GM18951 (cell line): ENCODE measurements around the gene TP53I13.

Source experiments
- POLR2A ChIP-seq: IDR thresholded peaks from 4 replicates; pipeline ENCODE4 v1.6.1; 2011; ENCODE audit warnings: mild to moderate bottlenecking; ENCODE audit not compliant: insufficient read length, insufficient read depth; ENCODE audit errors: extremely low read depth
- in situ Hi-C: fragments of 300-500 bp; cut with MboI; formaldehyde crosslinking; loops from one replicate; pipeline ENCODE4 v1.12.0; 2022; ENCODE audit warnings: low sequenced_read_pairs, mixed read lengths, inconsistent platforms; ENCODE audit not compliant: unreplicated experiment

The TP53I13 gene

GRCh38 chr17:29588562-29589411 lies 20.3 kb downstream of the TP53I13 start:
- in situ Hi-C loops = no loop called here
- TF ChIP-seq POLR2A = no peak

- TF ChIP-seq POLR2A = peak; percentile 73
- in situ Hi-C loops = no loop called here
Observed at GRCh38 chr17:29589524-29590410, 21.3 kb downstream of the TP53I13 start, which contains the start of gene GIT1. Gene GIT1, minus strand, starts transcription at chr17:29589648. Its CDS starts 270 bp downstream, at chr17:29589378.

- no peak for TF ChIP-seq POLR2A
- in situ Hi-C loops = no loop called here
Observed at GRCh38 chr17:29590411-29591145, 22.1 kb downstream of the TP53I13 start.

DNA sequence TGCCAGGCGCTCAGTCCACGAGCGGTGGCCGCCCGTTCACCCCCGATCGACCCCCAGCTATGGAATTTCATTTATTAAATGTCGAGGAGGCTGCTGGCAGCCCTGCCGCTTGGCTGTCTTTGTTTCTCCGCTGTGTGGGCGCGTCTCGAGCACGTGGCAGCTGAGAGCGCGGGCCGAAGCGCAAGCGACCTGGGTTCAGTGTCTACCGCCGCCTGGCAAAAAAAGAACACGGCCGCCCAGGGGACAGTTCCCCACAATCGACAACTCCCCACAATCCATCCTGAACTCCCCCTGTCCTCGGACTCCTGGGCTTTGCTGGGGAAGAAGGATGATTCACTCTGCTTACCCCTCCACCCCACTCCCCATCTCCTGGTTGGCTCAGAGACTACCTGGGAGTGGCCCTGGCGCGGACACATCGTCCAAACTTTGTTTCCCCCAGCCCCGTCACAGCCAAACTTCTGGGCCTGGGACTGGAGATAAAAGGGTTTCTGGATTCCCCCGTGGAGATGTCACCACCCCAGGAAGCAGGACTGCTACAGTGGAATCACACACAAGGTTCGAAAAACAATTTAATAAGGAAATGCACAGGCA lies 22.7 kb downstream of the TP53I13 start:
- in situ Hi-C loops = no loop called here
- peak; percentile 8 for TF ChIP-seq POLR2A

DNA sequence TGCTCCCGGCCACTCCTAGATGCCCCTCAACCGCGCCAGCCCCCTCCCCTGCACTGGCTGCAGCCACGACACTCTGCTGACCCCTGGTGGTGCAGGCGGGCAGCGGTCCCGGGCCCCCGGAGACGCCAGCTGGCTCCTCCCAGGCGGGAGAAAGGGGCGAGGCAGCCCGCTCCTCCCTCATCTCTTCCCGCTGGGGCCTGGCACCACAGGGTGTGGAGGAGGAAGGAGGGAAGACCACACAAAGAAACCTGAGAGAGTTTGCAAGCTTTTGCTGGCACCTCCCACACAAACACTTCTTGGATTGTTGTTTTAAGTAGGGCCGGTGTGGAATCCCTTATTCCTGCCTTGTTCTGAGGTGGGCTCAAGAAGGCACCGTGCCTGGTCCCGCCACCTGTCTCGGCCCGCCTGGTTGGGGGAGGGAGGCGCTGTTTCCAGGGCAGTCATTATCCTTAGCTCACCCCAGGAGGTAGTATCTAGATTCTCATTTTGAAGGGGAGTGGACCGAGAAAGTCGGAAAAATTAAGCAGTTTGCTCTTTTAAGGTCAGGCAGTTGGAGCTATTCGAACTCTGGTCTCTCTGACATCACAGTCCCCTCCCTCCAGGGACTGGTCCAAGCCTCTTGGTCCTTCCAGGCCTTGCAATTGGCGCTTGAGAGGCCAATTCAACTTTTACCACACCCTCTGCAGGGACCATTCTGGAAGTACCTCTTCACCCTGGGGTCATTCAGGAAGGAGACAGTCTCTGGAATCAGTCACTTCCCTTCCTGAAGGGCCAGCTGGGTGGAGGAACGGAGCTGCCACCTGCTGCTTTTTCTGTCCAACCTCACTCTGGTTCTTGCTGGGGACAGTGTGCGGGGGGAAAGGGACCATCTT lies 23.5 kb downstream of the TP53I13 start:
- TF ChIP-seq POLR2A = no peak
- in situ Hi-C loops = no loop called here

- in situ Hi-C loops = no loop called here
- no peak for TF ChIP-seq POLR2A
Observed at GRCh38 chr17:29592850-29593551, 24.5 kb downstream of the TP53I13 start, which contains the start of gene ANKRD13B. Gene ANKRD13B, plus strand, starts transcription at chr17:29593132. Its CDS starts 490 bp downstream, at chr17:29593622.

DNA sequence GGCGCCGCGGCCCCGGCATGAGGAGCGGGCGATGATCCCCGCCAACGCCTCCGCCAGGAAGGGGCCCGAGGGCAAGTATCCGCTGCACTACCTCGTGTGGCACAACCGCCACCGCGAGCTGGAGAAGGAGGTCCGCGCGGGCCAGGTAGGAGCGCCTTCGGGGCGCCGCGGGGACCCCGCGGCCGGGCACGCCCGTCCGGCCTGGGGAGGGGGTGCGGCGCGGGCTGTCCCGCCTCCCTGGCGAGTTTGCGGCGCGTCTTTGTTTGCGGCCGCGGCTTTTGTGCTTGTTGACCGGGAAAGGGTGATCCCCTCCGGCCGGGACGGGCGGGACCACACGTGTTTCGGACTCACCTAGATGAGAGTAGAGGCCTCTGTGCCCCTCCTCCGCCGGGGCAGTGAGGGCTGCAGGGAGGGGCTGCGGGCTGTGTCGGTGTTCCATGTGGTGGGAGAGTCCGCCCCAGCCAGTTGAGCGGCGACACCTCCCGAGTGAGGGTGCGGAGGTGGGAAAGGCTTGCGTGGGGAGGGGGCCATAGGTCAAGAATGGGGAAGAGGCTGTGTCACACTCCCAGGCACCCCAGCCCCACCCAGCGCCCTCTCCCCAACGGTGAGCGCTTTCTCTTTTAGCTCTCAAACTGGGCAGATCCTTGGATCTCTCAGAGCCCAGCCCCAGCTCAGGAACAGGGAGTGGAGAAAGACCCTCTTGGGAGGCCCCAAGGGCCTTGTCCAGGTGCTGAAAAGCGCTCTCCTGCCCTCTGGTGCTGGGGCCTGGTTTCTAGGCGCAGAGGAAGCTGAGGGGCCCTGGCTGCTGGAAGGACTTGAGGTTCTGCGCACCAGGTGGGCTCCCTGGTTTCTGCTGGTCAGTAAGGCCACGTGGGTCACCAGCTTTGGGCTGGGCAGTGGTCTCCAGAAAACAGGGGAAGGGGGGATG lies 25.4 kb downstream of the TP53I13 start:
- no peak for TF ChIP-seq POLR2A
- in situ Hi-C loops = no loop called here

DNA sequence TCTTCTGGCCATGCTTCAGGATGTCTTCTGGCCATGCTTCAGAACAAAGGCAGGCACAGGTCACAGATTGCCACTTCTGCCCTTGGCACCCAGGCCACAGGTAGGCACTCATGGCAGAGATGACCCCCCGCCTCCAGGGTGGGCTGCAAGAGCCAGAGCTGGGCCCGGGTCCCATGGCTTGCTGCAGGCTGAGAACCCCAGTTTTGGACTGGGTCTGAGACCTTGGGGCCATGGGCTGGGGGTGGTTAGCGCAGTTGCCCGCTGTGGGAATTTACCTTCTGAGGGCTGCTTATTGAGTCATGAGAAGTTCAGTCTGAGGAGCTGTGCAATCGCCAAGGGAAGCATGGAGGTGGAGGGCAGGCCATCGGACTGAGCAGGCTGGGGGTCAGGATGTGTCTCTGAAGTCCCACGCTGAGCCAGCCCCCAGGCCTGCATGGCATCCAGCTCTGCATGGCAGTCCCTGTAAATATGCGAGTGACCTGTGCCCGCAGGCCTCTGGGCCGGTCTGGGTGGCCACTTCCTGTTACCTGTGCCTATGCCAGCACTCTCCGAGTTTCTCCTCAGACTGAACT lies 26.1 kb downstream of the TP53I13 start:
- TF ChIP-seq POLR2A = no peak
- in situ Hi-C loops = no loop called here

- in situ Hi-C loops = no loop called here
- no peak for TF ChIP-seq POLR2A
Observed at GRCh38 chr17:29595107-29595942, 26.8 kb downstream of the TP53I13 start.
